ENCODE data around the gene ORC5.
"Not testable (repeated sequence)": the region's sequence is repeated elsewhere in the genome, so short reads cannot be mapped to it uniquely, and the experiment has no call there.

The ORC5 gene

DNA sequence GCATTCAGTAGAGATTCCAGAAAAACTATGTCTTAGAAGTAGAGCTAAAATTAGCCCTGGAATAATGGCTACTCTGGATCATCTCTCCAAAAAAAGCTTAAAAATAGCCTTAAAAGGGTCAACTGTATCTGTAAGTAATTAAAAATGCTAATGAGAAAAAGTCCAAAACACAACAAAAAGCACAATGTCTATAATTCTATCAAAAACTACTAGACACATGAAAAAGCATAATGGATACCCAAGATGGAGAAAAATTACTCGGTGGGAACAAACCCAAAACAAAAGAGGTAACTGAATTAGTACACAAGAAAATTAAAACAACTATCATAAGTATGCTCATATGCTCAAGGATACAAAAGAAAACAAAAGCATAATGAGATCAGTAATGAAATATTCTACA is 15.4 kb downstream of the ORC5 start:
- Histone ChIP-seq H3K4me1 (ENCODE audit: control insufficient read depth, insufficient read depth, low read length, poor library complexity, severe bottlenecking) (no peaks in the 10 kb centered on the region), H3K9me3 (ENCODE audit: control insufficient read depth, low read length) (no peaks in the 10 kb centered on the region), H3K36me3 (ENCODE audit: control insufficient read depth, insufficient read depth, low read length) (peaks cover 51% of the 10 kb centered on the region), H3K4me3 (ENCODE audit: extremely low read depth, insufficient read depth, low read length, poor library complexity, severe bottlenecking) (no peak overlapping the region), H3K27ac (ENCODE audit: low read depth, low read length, severe bottlenecking) (no peak overlapping the region)
- no CpG with 5 or more reads among the region's 1 CpG for WGBS, 2 experiments (ENCODE audit: insufficient coverage in 2 of 2)

DNA sequence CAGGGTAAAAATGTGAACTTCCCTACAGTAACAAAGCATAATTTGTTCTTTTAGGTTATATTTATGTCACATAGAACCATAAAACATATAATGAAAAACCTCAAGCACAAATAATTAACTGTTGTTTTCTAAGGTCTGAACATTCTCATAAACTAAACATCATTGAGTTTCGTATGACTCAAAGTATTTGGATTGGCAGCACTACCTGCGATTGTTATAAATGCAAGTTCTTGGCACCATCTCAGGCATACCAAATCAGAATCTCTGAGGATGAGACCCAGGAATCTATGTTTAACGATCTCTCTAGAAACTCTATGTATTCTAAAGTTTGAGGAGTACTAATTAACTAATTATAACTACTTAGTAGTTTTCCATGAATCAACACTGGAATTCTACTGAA is 22.5 kb downstream of the ORC5 start:
- Histone ChIP-seq H3K4me3 (ENCODE audit: extremely low read depth, insufficient read depth, low read length, poor library complexity, severe bottlenecking) (no peak overlapping the region), H3K36me3 (ENCODE audit: control insufficient read depth, insufficient read depth, low read length) (peaks cover 68% of the 10 kb centered on the region), H3K9me3 (ENCODE audit: control insufficient read depth, low read length) (peaks cover 10% of the 10 kb centered on the region), H3K4me1 (ENCODE audit: control insufficient read depth, insufficient read depth, low read length, poor library complexity, severe bottlenecking) (no peaks in the 10 kb centered on the region), H3K27ac (ENCODE audit: low read depth, low read length, severe bottlenecking) (no peak overlapping the region)
- WGBS, 2 experiments (ENCODE audit: insufficient coverage in 2 of 2), result 0% methylated on average over 1 of the region's 3 CpGs; no CpG with 5 or more reads in 1 of the 2 experiments

DNA sequence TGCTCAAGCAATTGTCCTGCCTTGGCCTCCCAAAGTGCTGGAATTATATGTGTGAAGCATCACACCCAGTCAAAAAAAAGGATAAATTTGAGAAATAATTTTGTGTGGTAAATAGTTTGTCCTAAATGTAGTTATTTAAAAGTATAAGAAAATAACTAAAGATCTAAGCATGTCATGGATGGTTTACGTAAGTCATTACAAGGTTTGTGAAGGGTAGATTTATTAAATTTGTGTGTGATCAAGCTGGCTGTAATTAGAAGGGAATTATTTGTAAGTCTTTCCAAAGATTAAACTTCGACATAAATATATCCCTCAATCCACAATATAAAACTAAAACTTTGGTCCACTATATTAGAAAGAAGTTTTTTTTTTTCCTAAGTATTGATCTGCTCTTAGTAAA is 28.6 kb downstream of the ORC5 start:
- no peak overlapping the region for H3K27ac ChIP-seq (ENCODE audit: low read depth, low read length, severe bottlenecking)
- no peak overlapping the region for H3K4me3 ChIP-seq (ENCODE audit: extremely low read depth, insufficient read depth, low read length, poor library complexity, severe bottlenecking)
- no peaks in the 10 kb centered on the region for H3K4me1 ChIP-seq (ENCODE audit: control insufficient read depth, insufficient read depth, low read length, poor library complexity, severe bottlenecking)
- H3K36me3 ChIP-seq (ENCODE audit: control insufficient read depth, insufficient read depth, low read length), result peaks cover 59% of the 10 kb centered on the region
- peaks cover 31% of the 10 kb centered on the region for H3K9me3 ChIP-seq (ENCODE audit: control insufficient read depth, low read length)
- no CpG with 5 or more reads among the region's 2 CpGs for WGBS, 2 experiments (ENCODE audit: insufficient coverage in 2 of 2)

DNA sequence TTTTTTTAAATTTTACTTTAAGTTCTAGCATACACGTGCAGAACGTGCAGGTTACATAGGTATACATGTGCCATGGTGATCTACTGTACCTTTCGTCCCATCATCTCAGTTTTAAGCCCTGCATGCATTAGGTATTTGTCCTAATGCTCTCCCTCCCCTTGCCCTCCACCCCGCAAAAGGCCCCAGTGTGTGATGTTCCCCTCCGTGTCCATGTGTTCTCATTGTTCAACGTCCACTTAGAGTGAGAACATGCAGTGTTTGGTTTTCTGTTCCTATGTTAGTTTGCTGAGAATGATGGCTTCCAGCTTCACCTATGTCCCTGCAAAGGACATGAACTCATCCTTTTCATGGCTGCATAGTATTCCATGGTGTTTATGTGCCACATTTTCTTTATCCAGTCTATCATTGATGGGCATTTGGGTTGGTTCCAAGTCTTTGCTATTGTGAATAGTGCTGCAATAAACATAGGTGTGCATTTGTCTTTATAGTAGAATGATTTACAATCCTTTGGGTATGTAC is 30.2 kb downstream of the ORC5 start:
- not testable (repeated sequence) for H3K4me3 ChIP-seq (ENCODE audit: extremely low read depth, insufficient read depth, low read length, poor library complexity, severe bottlenecking); H3K4me1 ChIP-seq (ENCODE audit: control insufficient read depth, insufficient read depth, low read length, poor library complexity, severe bottlenecking); H3K27ac ChIP-seq (ENCODE audit: low read depth, low read length, severe bottlenecking)
- Histone ChIP-seq H3K36me3 (ENCODE audit: control insufficient read depth, insufficient read depth, low read length) (peaks cover 50% of the 10 kb centered on the region), H3K9me3 (ENCODE audit: control insufficient read depth, low read length) (peaks cover 29% of the 10 kb centered on the region)
- 88 to 96% methylated on average over 3 to 5 of the region's 6 CpGs for WGBS, 2 experiments (ENCODE audit: insufficient coverage in 2 of 2)

DNA sequence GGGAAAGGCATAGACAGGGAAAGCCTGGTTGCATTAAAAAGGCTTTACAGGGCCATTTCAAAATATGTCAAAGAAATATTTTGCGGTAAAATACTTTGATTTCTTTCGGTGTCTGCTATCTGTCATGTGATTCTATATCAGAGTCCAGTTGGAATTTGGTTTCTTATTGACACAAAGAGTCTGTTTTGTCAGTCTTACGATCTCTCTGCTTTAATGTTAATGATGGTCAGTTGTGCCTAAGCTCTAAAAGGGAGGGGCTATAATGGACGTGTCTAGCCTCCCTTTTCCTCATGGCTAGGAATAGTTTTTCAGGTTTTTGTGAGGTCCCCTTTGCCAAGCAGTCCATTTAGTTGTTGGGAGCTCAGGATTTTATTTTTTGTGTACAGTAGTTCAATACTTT is 31.5 kb downstream of the ORC5 start:
- Histone ChIP-seq H3K4me1 (ENCODE audit: control insufficient read depth, insufficient read depth, low read length, poor library complexity, severe bottlenecking) (no peaks in the 10 kb centered on the region), H3K36me3 (ENCODE audit: control insufficient read depth, insufficient read depth, low read length) (peaks cover 44% of the 10 kb centered on the region), H3K27ac (ENCODE audit: low read depth, low read length, severe bottlenecking) (no peak overlapping the region), H3K9me3 (ENCODE audit: control insufficient read depth, low read length) (peaks cover 21% of the 10 kb centered on the region), H3K4me3 (ENCODE audit: extremely low read depth, insufficient read depth, low read length, poor library complexity, severe bottlenecking) (no peak overlapping the region)
- 88 to 97% methylated on average over 3 of the region's 4 CpGs for WGBS, 2 experiments (ENCODE audit: insufficient coverage in 2 of 2)

DNA sequence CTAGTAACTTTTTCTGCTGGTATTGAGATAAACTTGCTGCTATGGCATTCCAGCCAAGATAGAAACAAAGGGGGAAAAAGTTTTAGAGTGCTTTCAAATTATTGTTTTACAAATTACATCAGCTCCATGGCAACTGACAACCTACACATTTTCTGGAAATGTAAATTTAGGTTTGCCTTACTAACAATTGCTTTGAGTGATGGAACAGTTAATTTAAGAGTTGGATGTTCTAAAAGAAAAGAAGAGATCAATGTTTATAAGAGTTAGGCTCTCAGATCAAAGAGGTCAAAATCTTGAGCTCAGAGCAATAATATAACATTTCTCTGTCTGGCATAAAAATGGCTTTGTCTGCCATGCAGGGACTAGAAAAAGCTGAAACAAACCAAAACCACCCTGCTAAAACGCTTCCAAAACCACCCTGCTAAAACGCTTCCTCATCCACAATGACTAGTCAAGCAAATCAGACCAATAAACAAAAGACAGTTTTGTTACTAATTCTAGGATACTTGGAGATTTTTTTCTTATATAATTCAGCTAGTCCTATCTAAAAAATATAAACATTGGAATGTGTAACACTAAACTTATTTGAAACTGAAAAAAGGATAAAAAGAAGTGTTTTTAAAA is 32.3 kb downstream of the ORC5 start:
- no peaks in the 10 kb centered on the region for H3K4me1 ChIP-seq (ENCODE audit: control insufficient read depth, insufficient read depth, low read length, poor library complexity, severe bottlenecking)
- H3K36me3 ChIP-seq (ENCODE audit: control insufficient read depth, insufficient read depth, low read length), result peaks cover 43% of the 10 kb centered on the region
- no peak overlapping the region for H3K4me3 ChIP-seq (ENCODE audit: extremely low read depth, insufficient read depth, low read length, poor library complexity, severe bottlenecking)
- WGBS, 2 experiments (ENCODE audit: insufficient coverage in 2 of 2), result 83% methylated on average over 1 of the region's 2 CpGs; no CpG with 5 or more reads in 1 of the 2 experiments
- H3K9me3 ChIP-seq (ENCODE audit: control insufficient read depth, low read length), result peaks cover 21% of the 10 kb centered on the region
- H3K27ac ChIP-seq (ENCODE audit: low read depth, low read length, severe bottlenecking), result no peak overlapping the region

DNA sequence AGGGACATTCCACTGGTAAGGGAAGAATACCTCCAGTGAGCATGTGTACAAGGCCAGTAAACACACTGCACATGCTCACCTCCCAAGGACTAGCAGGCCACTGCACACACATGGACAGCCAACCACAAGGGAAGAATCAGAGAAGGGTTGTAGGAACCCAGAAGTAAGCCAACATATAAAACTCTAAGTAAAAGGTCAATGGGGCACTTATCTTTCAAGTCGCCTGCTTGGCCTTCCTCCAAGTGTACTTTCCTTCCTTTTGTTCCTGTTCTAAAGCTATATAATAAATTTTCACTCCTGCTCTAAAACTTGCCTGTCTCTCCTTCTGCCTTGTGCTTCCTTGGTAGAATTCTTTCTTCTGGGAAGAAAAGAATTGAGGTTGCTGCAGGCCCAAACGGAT is 33.0 kb downstream of the ORC5 start:
- H3K36me3 ChIP-seq (ENCODE audit: control insufficient read depth, insufficient read depth, low read length), result peaks cover 40% of the 10 kb centered on the region
- no peaks in the 10 kb centered on the region for H3K4me1 ChIP-seq (ENCODE audit: control insufficient read depth, insufficient read depth, low read length, poor library complexity, severe bottlenecking)
- peaks cover 17% of the 10 kb centered on the region for H3K9me3 ChIP-seq (ENCODE audit: control insufficient read depth, low read length)
- H3K27ac ChIP-seq (ENCODE audit: low read depth, low read length, severe bottlenecking), result no peak overlapping the region
- 71 to 100% methylated on average over 1 to 2 of the region's 2 CpGs for WGBS, 2 experiments (ENCODE audit: insufficient coverage in 2 of 2)
- H3K4me3 ChIP-seq (ENCODE audit: extremely low read depth, insufficient read depth, low read length, poor library complexity, severe bottlenecking), result no peak overlapping the region

DNA sequence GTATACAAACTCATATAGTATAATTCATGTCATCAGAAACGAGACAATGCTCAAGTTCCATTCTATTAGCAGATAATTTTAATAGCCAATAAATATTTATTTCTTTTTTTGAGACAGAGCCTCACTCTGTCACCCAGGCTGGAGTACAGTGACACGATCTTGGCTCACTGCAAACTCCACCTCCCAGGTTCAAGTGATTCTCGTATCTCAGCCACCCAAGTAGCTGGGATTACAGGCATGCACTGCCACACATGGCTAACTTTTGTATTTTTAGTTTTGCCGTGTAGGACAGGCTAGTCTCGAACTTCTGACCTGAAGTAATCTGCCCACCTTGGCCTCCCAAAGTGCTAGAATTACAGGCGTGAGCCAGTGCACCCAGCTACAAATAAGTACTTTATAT is 45.7 kb downstream of the ORC5 start:
- peaks cover 18% of the 10 kb centered on the region for H3K36me3 ChIP-seq (ENCODE audit: control insufficient read depth, insufficient read depth, low read length)
- H3K4me1 ChIP-seq (ENCODE audit: control insufficient read depth, insufficient read depth, low read length, poor library complexity, severe bottlenecking), result no peaks in the 10 kb centered on the region
- no peak overlapping the region for H3K27ac ChIP-seq (ENCODE audit: low read depth, low read length, severe bottlenecking)
- no peak overlapping the region for H3K4me3 ChIP-seq (ENCODE audit: extremely low read depth, insufficient read depth, low read length, poor library complexity, severe bottlenecking)
- WGBS, 2 experiments (ENCODE audit: insufficient coverage in 2 of 2), result 91 to 95% methylated on average over 3 of the region's 6 CpGs
- no peaks in the 10 kb centered on the region for H3K9me3 ChIP-seq (ENCODE audit: control insufficient read depth, low read length)

DNA sequence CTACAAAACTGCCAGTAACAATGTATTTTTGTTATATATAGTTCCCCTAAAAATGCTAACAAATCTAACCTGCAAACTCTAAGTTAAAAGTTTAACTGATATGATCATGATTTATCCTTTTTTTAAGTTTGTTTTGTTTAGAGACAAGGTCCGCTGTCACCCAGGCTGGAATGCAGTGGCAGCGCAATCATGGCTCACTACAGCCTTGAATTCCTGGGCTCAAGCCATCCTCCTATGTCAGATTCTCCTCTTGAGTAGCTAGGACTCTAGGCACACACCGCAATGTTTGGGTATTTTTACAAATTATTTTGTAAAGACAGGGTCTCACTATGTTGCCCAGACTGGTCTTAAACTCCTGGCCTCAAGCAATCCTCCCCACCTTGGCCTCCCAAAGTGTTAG is 46.6 kb downstream of the ORC5 start:
- H3K36me3 ChIP-seq (ENCODE audit: control insufficient read depth, insufficient read depth, low read length), result peaks cover 18% of the 10 kb centered on the region
- 92 to 100% methylated on average over 2 of the region's 3 CpGs for WGBS, 2 experiments (ENCODE audit: insufficient coverage in 2 of 2)
- H3K27ac ChIP-seq (ENCODE audit: low read depth, low read length, severe bottlenecking), result no peak overlapping the region
- H3K4me3 ChIP-seq (ENCODE audit: extremely low read depth, insufficient read depth, low read length, poor library complexity, severe bottlenecking), result no peak overlapping the region
- H3K4me1 ChIP-seq (ENCODE audit: control insufficient read depth, insufficient read depth, low read length, poor library complexity, severe bottlenecking), result no peaks in the 10 kb centered on the region
- no peaks in the 10 kb centered on the region for H3K9me3 ChIP-seq (ENCODE audit: control insufficient read depth, low read length)

DNA sequence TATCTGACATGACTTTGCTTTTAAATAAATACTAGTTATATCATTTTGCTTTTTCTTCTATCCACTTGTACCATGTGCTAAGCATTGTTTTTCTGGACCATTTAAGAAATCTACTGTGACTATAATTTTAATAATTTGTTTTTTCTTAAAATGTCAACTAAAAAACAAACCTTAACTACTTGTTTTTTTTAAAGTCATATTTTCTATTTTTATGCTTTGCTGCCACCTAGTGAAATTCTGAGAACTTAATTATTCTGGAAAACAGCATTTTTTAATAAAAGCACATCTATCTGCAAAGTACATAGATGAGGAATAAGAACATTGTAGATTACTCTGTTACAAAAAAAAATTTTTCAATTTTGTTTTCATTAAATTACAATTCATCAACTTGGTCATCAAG is 47.4 kb downstream of the ORC5 start:
- Histone ChIP-seq H3K27ac (ENCODE audit: low read depth, low read length, severe bottlenecking) (no peak overlapping the region), H3K4me1 (ENCODE audit: control insufficient read depth, insufficient read depth, low read length, poor library complexity, severe bottlenecking) (no peaks in the 10 kb centered on the region), H3K9me3 (ENCODE audit: control insufficient read depth, low read length) (no peaks in the 10 kb centered on the region), H3K36me3 (ENCODE audit: control insufficient read depth, insufficient read depth, low read length) (peaks cover 13% of the 10 kb centered on the region), H3K4me3 (ENCODE audit: extremely low read depth, insufficient read depth, low read length, poor library complexity, severe bottlenecking) (no peak overlapping the region)

DNA sequence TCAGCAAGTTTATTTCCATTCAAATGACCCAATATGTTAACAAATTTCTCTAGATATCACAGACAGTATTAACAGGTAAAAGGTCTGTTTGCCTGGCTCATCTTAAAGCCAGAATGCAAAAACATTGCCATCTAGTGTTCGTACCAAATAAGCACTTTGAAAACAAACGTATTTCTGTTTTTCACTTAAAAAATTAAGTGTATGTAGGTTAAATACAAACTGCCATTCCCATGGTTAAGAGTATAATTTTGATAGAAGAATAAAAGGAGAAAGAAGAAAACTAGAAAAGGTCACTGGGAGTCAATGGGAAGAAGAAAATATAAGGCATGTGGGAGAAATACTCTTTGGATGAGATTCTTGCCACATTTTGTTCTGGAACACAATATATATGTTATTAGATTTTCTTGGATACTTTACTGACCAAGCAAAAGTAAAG is 51.0 kb downstream of the ORC5 start:
- peaks cover 8% of the 10 kb centered on the region for H3K36me3 ChIP-seq (ENCODE audit: control insufficient read depth, insufficient read depth, low read length)
- no peaks in the 10 kb centered on the region for H3K9me3 ChIP-seq (ENCODE audit: control insufficient read depth, low read length)
- H3K27ac ChIP-seq (ENCODE audit: low read depth, low read length, severe bottlenecking), result no peak overlapping the region
- H3K4me3 ChIP-seq (ENCODE audit: extremely low read depth, insufficient read depth, low read length, poor library complexity, severe bottlenecking), result no peak overlapping the region
- no peaks in the 10 kb centered on the region for H3K4me1 ChIP-seq (ENCODE audit: control insufficient read depth, insufficient read depth, low read length, poor library complexity, severe bottlenecking)
- no CpG with 5 or more reads among the region's 2 CpGs for WGBS, 2 experiments (ENCODE audit: insufficient coverage in 2 of 2)
